Gastroesophageal sphincter (tissue), 4 donors: Measurements from ENCODE around the gene C6orf132. TPM values are rescaled to one million over a fixed set of nuclear protein-coding genes. Genes with fewer than 3 reads are reported as not detected.
"Not testable (repeated sequence)": the region's sequence is repeated elsewhere in the genome, so short reads cannot be mapped to it uniquely, and the experiment has no call there.

ENCODE experiments used
- ATAC-seq: fragments of 150-250 bp; one replicate; pipeline ENCODE4 v1.9.1; 2016; ENCODE audit warnings: mild to moderate bottlenecking, moderate library complexity
- H3K27ac ChIP-seq, 4 donors: fragments of 200-600 bp; sonication (generic) in 3 of 4; 1 replicate in 3 of 4; 2 replicates in 1 of 4; pipeline ENCODE4 v1.5.1; 2016 to 2019
- H3K27me3 ChIP-seq: fragments of 200-600 bp; sonication (generic); one replicate; pipeline ENCODE4 v1.5.1; 2019
- H3K36me3 ChIP-seq, 2 donors: fragments of 200-600 bp; sonication (generic); one replicate each; pipeline ENCODE4 v1.5.1; 2019; ENCODE audit warnings: control low read depth in 1 of 2
- H3K4me1 ChIP-seq, 3 donors: fragments of 200-600 bp; sonication (generic); 1 replicate in 2 of 3; 2 replicates in 1 of 3; pipeline ENCODE4 v1.5.1; 2016 to 2019; ENCODE audit warnings: control low read depth in 2 of 3
- H3K4me3 ChIP-seq, 2 donors: fragments of 200-600 bp; sonication (generic); one replicate each; pipeline ENCODE4 v1.5.1; 2019; ENCODE audit warnings: mild to moderate bottlenecking in 1 of 2, moderate library complexity in 1 of 2
- H3K9me3 ChIP-seq, 3 donors: fragments of 200-600 bp; sonication (generic); one replicate each; pipeline ENCODE4 v1.5.1; 2017 to 2019; ENCODE audit warnings: control low read depth in 2 of 3
- EP300 ChIP-seq: sonication (generic); formaldehyde crosslinking; IDR thresholded peaks from one replicate; pipeline ENCODE4 v1.6.1; 2017; ENCODE audit warnings: antibody characterized with exemption, mild to moderate bottlenecking
- POLR2A ChIP-seq, 2 donors: fragments of 450-650 bp; IDR thresholded peaks; one replicate each; pipeline ENCODE4 v1.6.1; 2017; ENCODE audit warnings: antibody characterized with exemption in 2 of 2, mild to moderate bottlenecking in 2 of 2, moderate library complexity in 1 of 2
- POLR2AphosphoS5 ChIP-seq: sonication (generic); formaldehyde crosslinking; IDR thresholded peaks from one replicate; pipeline ENCODE4 v1.6.1; 2017; ENCODE audit warnings: antibody characterized with exemption
- WGBS, 2 donors: methylation state at CpG; one replicate each; pipeline ENCODE4 v1.1.5; 2018; ENCODE audit warnings: low coverage in 1 of 2; 5-methylcytosine and 5-hydroxymethylcytosine counted together
- total RNA-seq, 4 donors: library from RNA; depleted of rRNA; stranded (reverse); fragments of >200 nt; gene quantifications; one replicate each; pipeline ENCODE4 v1.1.0, GENCODE V29; 2016
- TF ChIP-seq, protein P1 (sequence below), 4 experiments: fragments of 200-600 bp in 2 of 4; fragments of 450-650 bp in 2 of 4; sonication (generic) in 1 of 4; IDR thresholded peaks; one replicate each; pipeline ENCODE4 v1.5.1; 2017 to 2019; ENCODE audit warnings: antibody characterized with exemption in 4 of 4, mild to moderate bottlenecking in 2 of 4, moderate library complexity in 2 of 4

Gene C6orf132
- total RNA-seq, 4 donors from 2014 or later, result 0.93 to 12.1 (median 1.4) TPM

GRCh38 chr6:42175860-42176259 is 33.4 kb upstream of the C6orf132 start:
- Histone ChIP-seq H3K36me3 (no peaks in the 10 kb centered on the region), H3K4me1 (peaks cover 0 to 4% (median 0%) of the 10 kb centered on the region in 3 donors), H3K27ac (no peak overlapping the region), H3K9me3 (no peaks in the 10 kb centered on the region), H3K27me3 (peaks cover 23% of the 10 kb centered on the region), H3K4me3 (no peak overlapping the region)
- ATAC-seq, result no peak
- 67 to 71% methylated on average over 5 of the region's 5 CpGs for WGBS, 2 donors
- TF ChIP-seq EP300 (no peak), POLR2AphosphoS5 (no peak), POLR2A (IDR thresholded peaks at IDR 0.05) (no peak)
- TF ChIP-seq, protein P1, sequence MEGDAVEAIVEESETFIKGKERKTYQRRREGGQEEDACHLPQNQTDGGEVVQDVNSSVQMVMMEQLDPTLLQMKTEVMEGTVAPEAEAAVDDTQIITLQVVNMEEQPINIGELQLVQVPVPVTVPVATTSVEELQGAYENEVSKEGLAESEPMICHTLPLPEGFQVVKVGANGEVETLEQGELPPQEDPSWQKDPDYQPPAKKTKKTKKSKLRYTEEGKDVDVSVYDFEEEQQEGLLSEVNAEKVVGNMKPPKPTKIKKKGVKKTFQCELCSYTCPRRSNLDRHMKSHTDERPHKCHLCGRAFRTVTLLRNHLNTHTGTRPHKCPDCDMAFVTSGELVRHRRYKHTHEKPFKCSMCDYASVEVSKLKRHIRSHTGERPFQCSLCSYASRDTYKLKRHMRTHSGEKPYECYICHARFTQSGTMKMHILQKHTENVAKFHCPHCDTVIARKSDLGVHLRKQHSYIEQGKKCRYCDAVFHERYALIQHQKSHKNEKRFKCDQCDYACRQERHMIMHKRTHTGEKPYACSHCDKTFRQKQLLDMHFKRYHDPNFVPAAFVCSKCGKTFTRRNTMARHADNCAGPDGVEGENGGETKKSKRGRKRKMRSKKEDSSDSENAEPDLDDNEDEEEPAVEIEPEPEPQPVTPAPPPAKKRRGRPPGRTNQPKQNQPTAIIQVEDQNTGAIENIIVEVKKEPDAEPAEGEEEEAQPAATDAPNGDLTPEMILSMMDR (IDR thresholded peaks at IDR 0.05), result no peak

- 82 to 100% methylated on average over 1 to 2 of the region's 2 CpGs for WGBS, 2 donors
- H3K4me1 ChIP-seq, result peaks cover 0 to 4% (median 0%) of the 10 kb centered on the region in 3 donors
- no peak within 1 kb of the TSS for H3K27ac ChIP-seq
- peaks cover 7% of the 10 kb centered on the region for H3K27me3 ChIP-seq
- H3K9me3 ChIP-seq, result no peaks in the 10 kb centered on the region
- H3K4me3 ChIP-seq, result no peak within 1 kb of the TSS
- no peak for ATAC-seq
- no peaks in the 10 kb centered on the region for H3K36me3 ChIP-seq
- no peak for TF ChIP-seq POLR2A (IDR thresholded peaks at IDR 0.05)
- TF ChIP-seq POLR2AphosphoS5, result no peak
- no peak for TF ChIP-seq EP300
- TF ChIP-seq, protein P1 (IDR thresholded peaks at IDR 0.05), result no peak
These were observed 30.7 kb upstream of the C6orf132 start, which contains the start of gene GUCA1A for GRCh38 chr6:42173101-42173500. GUCA1A (plus strand) TSS chr6:42173364; CDS start chr6:42173614, 250 bp downstream.

- Histone ChIP-seq H3K4me1 (no peaks in the 10 kb centered on the region), H3K27me3 (peaks cover 3% of the 10 kb centered on the region), H3K36me3 (no peaks in the 10 kb centered on the region), H3K9me3 (no peaks in the 10 kb centered on the region), H3K27ac (no peak overlapping the region), H3K4me3 (no peak overlapping the region)
- no peak for ATAC-seq
- WGBS, 2 donors, result 96 to 100% methylated on average over 3 of the region's 7 CpGs
- TF ChIP-seq, protein P1 (IDR thresholded peaks at IDR 0.05), result no peak
- TF ChIP-seq POLR2A (IDR thresholded peaks at IDR 0.05) (no peak), EP300 (no peak)
These were observed 29.6 kb upstream of the C6orf132 start for GRCh38 chr6:42171813-42172581.

DNA sequence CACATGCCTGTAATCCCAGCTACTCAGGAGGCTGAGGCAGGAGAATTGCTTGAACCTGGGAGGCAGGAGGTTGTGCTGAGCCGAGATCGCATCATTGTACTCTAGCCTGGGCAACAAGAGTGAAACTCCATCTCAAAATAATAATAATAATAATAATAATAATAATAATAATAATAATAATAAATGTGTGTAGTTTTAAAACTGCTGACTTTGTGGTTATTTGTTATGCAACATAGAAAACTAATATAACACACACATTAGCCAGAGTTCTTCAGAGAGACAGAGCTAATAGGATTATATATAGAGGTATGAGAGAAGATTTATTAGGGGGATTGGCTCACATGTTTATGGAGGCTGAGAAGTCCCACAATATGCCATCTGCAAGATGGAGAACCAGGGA is 27.4 kb upstream of the C6orf132 start:
- not testable (repeated sequence) for H3K4me1 ChIP-seq, H3K36me3 ChIP-seq, H3K9me3 ChIP-seq, H3K4me3 ChIP-seq, ATAC-seq, H3K27ac ChIP-seq
- 42% methylated on average over 2 of the region's 2 CpGs; no CpG with 5 or more reads in 1 of the 2 donors for WGBS, 2 donors
- H3K27me3 ChIP-seq, result peaks cover 15% of the 10 kb centered on the region

- Histone ChIP-seq H3K27me3 (peaks cover 15% of the 10 kb centered on the region), H3K4me3 (no peak overlapping the region), H3K4me1 (no peaks in the 10 kb centered on the region), H3K36me3 (no peaks in the 10 kb centered on the region), H3K27ac (no peak overlapping the region), H3K9me3 (no peaks in the 10 kb centered on the region)
- TF ChIP-seq POLR2AphosphoS5 (no peak), EP300 (no peak), POLR2A (IDR thresholded peaks at IDR 0.05) (no peak)
- TF ChIP-seq, protein P1 (IDR thresholded peaks at IDR 0.05), result no peak
- ATAC-seq, result no peak
- WGBS, 2 donors, result 43% methylated on average over 5 of the region's 6 CpGs; no CpG with 5 or more reads in 1 of the 2 donors
These were observed 26.2 kb upstream of the C6orf132 start for GRCh38 chr6:42168650-42169049.
